Activated T-helper 17 cell treated with anti-CD3 and anti-CD28 coated beads, Interleukin-2, amount 50 U/mL, for 72 hours (primary cell): ENCODE results near the gene PREP. TPM values are rescaled to one million over a fixed set of nuclear protein-coding genes. Genes with fewer than 3 reads are reported as not detected.

Experiments
- ATAC-seq: fragments of 150-1000 bp; cut with Tn5 transposase; replicated peaks from 2 replicates; pipeline ENCODE4 v1.10.0; 2021; ENCODE audit warnings: mild to moderate bottlenecking, moderate library complexity
- H3K27ac Mint-ChIP-seq: one replicate; pipeline ENCODE4 v1.8.0; 2022; ENCODE audit warnings: mixed read lengths
- H3K27me3 Mint-ChIP-seq: one replicate; pipeline ENCODE4 v1.8.0; 2022; ENCODE audit warnings: mixed read lengths
- H3K36me3 Mint-ChIP-seq: one replicate; pipeline ENCODE4 v1.8.0; 2022; ENCODE audit warnings: low read depth, mild to moderate bottlenecking, mixed read lengths
- H3K4me1 Mint-ChIP-seq: one replicate; pipeline ENCODE4 v1.8.0; 2022; ENCODE audit warnings: mixed read lengths
- H3K4me3 Mint-ChIP-seq: one replicate; pipeline ENCODE4 v1.8.0; 2022; ENCODE audit warnings: mild to moderate bottlenecking, mixed read lengths
- H3K9me3 Mint-ChIP-seq: one replicate; pipeline ENCODE4 v1.8.0; 2022; ENCODE audit warnings: mixed read lengths
- total RNA-seq, 2 donors: library from RNA; stranded (reverse); gene quantifications; one replicate each; pipeline ENCODE4 v1.2.3, GENCODE V29; 2022

The PREP gene
- total RNA-seq, 2 donors from 2014 or later: 32.3 to 50.2 TPM

DNA sequence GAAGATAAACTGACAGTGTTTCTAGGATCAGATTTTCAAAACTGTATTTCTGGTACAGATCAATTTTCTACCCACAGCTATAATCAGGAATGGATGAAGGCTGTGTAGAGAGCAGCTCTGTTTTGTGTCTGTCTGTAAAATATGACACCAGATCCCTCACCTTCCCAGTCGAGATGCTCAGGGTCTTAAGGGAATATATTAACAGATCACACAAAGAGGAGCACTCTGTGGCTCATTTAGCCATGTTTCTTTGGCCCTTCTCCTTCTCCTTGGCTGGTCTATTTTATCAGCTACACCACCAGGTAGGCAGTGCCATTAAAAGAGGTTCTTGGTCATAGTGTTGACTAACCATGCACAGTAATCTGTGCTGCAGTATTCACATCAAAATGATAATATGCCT is 82.6 kb downstream of the PREP start:
- Mint-ChIP-seq H3K4me1 (no peaks in the 10 kb centered on the region), H3K4me3 (no peak overlapping the region), H3K36me3 (peaks cover 84% of the 10 kb centered on the region), H3K27me3 (no peaks in the 10 kb centered on the region), H3K9me3 (no peaks in the 10 kb centered on the region), H3K27ac (no peak overlapping the region)
- ATAC-seq: no peak

DNA sequence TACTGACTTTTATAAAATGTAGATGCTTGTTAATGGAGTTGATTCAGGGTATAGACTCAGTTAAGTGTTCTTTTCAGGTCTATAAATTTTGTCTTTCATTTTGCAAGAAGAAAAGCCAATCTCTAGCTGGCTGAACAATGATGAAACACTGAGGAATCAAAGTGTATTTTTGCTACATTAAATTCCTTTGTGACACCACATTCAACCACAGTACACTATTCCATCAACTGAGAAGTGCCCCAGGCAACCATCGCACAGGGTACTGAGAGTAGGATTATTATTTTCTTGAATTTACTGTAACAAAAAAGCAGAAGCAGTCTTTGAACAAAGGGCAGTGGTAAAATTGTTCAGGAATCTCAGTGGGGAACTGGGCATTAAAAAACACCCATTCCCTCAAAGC is 83.6 kb downstream of the PREP start:
- H3K4me3 Mint-ChIP-seq: no peak overlapping the region
- H3K9me3 Mint-ChIP-seq: no peaks in the 10 kb centered on the region
- no peak overlapping the region for H3K27ac Mint-ChIP-seq
- no peaks in the 10 kb centered on the region for H3K4me1 Mint-ChIP-seq
- H3K27me3 Mint-ChIP-seq: no peaks in the 10 kb centered on the region
- ATAC-seq: no peak
- H3K36me3 Mint-ChIP-seq: peaks cover 82% of the 10 kb centered on the region

DNA sequence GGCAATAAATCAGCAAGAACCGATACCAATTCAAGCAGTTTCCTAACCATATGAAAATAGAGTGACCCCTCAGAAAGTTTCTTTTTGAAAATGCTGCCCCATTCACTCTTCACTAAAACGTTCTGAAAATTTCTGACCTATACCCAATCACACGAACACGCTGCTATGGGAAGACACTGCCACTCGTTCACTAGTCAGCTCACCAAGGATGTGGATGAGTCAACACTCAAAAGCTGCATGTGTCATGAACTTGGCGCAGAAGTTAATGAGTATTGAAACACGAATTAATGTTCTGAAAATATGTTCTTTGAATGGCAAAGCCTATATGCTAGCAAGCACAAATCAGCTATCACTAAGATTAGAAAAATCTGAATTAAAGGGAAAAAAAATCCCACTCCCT is 84.2 kb downstream of the PREP start:
- no peak for ATAC-seq
- Mint-ChIP-seq H3K4me1 (no peaks in the 10 kb centered on the region), H3K4me3 (no peak overlapping the region), H3K36me3 (peaks cover 76% of the 10 kb centered on the region), H3K27me3 (no peaks in the 10 kb centered on the region), H3K9me3 (no peaks in the 10 kb centered on the region), H3K27ac (no peak overlapping the region)

DNA sequence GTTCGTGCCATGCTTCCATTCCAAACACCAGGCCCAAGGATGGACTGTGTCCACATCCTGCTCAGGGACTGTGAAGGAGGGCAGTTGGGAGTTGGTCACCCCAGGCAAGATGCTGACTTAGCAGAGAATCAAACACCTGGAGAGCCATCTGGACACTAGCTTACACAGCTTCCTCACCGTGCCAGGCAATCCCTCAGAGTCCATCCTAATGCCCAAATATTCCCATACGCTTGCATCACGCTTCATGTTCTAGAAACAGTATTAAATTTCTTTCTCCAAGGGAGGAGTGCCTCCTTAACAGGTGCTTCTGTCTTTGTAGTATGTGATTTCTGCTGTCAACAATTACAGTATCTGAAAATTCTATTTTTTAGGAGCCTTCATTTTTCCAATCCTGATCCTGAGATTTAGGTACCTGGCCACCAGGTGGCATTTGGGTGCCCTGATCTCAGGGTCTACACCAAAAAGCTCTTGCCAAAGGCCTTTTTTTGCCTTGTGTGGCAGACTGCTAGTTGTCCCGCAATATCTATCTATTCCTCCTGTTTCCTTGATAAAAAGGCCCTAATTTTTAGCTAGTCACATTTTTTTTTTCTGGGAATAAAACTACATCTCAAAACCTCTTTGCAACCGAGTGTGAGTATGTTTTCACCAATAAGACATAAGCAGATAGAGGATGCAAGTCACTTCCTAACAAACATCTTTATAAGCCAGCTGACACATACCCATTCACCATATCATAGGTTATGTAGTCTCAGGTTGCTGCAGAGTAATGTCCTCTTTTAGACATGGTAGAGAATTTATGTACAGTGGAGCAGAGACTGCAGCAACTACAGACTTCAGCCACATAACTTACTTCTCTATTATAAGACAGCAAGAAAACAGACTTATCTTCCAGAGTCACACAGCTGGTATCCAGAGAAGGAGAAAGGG is 85.0 kb downstream of the PREP start:
- no peaks in the 10 kb centered on the region for H3K9me3 Mint-ChIP-seq
- H3K4me1 Mint-ChIP-seq: no peaks in the 10 kb centered on the region
- H3K27me3 Mint-ChIP-seq: no peaks in the 10 kb centered on the region
- no peak for ATAC-seq
- no peak overlapping the region for H3K4me3 Mint-ChIP-seq
- H3K27ac Mint-ChIP-seq: peak overlapping the region; percentile 66
- peaks cover 68% of the 10 kb centered on the region for H3K36me3 Mint-ChIP-seq

DNA sequence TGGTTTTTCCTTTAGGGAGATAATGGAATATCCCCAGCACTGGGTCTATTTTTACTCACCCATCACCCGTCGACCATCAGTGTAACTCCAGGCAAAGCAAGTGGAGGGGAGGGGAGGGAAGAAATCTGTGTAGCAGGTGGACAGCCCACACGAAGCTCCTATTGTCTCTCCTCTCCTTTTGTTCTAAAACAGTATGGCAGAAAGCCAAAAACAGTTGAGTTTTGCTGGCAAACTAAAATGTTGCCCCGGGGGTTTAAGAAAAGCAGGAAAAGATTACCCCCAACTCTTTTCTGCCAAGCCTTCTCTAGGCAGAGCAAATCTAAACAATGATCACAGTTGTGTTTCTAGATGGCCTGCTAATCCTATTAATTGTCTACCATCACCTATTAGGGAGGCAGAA is 89.7 kb downstream of the PREP start:
- H3K27ac Mint-ChIP-seq: no peak overlapping the region
- peaks cover 38% of the 10 kb centered on the region for H3K36me3 Mint-ChIP-seq
- peaks cover 9% of the 10 kb centered on the region for H3K4me1 Mint-ChIP-seq
- ATAC-seq: no peak
- no peaks in the 10 kb centered on the region for H3K9me3 Mint-ChIP-seq
- H3K4me3 Mint-ChIP-seq: no peak overlapping the region
- no peaks in the 10 kb centered on the region for H3K27me3 Mint-ChIP-seq

DNA sequence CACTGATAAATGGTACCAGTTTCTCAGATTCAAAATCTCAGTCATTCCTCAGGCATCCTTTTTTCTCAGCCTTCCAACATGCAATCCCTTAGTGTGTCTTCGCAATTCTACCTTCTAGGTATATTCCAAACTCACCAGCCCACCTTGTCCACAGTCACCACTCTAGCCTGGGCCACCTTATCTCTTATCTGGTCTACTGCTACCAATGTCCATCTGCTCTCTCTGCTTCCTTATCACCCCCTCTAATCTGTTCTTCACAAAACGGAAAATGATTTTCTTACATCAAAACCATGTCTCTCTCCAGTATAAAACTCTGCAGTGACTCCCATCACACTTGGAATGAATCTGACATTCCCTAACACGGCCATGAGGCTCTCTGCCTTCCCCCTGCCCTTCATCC is 91.9 kb downstream of the PREP start:
- no peak overlapping the region for H3K4me3 Mint-ChIP-seq
- H3K36me3 Mint-ChIP-seq: peaks cover 24% of the 10 kb centered on the region
- H3K27me3 Mint-ChIP-seq: no peaks in the 10 kb centered on the region
- no peak for ATAC-seq
- no peaks in the 10 kb centered on the region for H3K9me3 Mint-ChIP-seq
- H3K27ac Mint-ChIP-seq: no peak overlapping the region
- peaks cover 9% of the 10 kb centered on the region for H3K4me1 Mint-ChIP-seq

DNA sequence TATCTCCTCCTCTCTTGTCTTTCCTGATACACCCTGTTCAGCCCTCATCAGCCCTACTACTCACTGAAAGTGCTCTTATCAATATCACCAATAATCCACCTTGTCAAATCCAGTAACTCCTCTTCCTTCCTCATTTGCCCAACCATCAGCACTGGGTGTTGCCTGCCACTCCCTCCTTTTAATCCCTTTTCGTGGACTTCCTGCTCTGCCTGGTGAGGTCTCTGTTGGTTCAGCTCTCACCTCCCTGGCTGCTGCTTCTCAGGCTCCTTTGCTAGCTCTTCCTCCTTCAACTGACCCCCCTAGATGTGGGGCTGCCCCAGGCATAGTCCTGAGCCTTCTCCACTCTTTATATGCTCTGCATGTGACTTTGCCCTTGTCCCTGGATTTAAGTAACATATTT is 92.5 kb downstream of the PREP start:
- Mint-ChIP-seq H3K27me3 (no peaks in the 10 kb centered on the region), H3K27ac (no peak overlapping the region), H3K4me3 (no peak overlapping the region), H3K4me1 (peaks cover 9% of the 10 kb centered on the region), H3K9me3 (no peaks in the 10 kb centered on the region), H3K36me3 (peaks cover 20% of the 10 kb centered on the region)
- ATAC-seq: no peak

DNA sequence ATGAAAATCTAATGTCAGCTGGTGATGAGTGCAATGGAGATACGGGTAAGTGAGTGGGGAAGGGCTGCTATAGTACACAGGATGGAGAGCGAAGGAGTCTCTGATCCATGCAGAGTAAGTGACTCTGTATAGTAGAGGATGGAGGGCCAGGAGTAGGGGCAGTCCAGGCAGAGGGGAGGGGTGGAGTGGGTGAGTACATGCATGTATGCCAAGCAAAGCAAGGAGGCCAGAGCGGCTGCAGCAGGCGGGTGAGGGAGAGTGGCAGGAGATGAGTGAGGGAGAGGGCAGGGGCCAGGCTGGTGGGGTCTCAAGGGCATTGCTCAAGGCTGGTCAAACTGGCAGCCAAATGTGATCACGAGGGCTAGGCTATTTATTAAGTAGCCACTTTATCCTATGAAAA is 94.0 kb downstream of the PREP start:
- Mint-ChIP-seq H3K27me3 (no peaks in the 10 kb centered on the region), H3K4me3 (no peak overlapping the region), H3K4me1 (peaks cover 9% of the 10 kb centered on the region), H3K9me3 (no peaks in the 10 kb centered on the region), H3K27ac (no peak overlapping the region), H3K36me3 (peaks cover 23% of the 10 kb centered on the region)
- no peak for ATAC-seq

DNA sequence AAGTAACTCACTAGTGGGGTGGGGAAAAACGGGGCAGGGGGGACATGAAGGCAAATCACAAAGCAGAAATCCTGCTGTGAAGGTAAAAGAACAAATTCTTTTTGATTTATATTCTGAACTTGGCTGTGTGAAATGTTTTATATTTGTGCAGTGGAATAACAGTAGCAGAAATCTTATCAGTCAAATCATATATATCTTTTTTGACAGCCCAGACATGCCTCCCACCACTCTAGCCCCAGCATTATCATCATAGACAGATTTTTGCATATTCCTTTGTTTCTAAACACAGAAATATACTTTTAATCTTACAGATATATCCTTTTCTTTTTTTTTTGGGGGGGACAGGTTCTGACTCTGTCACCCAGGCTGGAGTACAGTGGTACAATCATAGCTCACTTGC is 97.4 kb downstream of the PREP start:
- peaks cover 43% of the 10 kb centered on the region for H3K36me3 Mint-ChIP-seq
- no peaks in the 10 kb centered on the region for H3K27me3 Mint-ChIP-seq
- H3K4me3 Mint-ChIP-seq: no peak overlapping the region
- H3K9me3 Mint-ChIP-seq: no peaks in the 10 kb centered on the region
- peaks cover 9% of the 10 kb centered on the region for H3K4me1 Mint-ChIP-seq
- no peak overlapping the region for H3K27ac Mint-ChIP-seq
- no peak for ATAC-seq

DNA sequence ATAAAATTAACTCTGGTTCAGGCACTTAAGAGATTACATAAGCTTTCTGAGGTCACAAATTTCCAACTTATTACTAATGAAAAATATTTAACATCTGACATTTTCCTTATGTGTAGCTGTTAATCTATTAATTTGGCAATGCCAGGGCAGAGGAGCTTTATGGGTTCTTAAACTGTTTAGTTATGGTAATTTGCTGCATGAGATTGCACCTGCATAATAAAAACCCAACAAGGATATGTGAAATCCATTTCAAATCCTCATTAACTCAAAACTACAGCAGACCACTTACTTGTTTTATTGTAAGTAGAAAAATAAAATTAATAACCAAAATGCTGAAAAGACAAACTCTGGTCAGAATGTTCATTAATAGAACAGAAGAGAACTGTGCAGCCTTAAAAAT is 98.1 kb downstream of the PREP start:
- no peak for ATAC-seq
- Mint-ChIP-seq H3K4me1 (peaks cover 9% of the 10 kb centered on the region), H3K9me3 (no peaks in the 10 kb centered on the region), H3K36me3 (peaks cover 43% of the 10 kb centered on the region), H3K27me3 (no peaks in the 10 kb centered on the region), H3K27ac (no peak overlapping the region), H3K4me3 (no peak overlapping the region)

DNA sequence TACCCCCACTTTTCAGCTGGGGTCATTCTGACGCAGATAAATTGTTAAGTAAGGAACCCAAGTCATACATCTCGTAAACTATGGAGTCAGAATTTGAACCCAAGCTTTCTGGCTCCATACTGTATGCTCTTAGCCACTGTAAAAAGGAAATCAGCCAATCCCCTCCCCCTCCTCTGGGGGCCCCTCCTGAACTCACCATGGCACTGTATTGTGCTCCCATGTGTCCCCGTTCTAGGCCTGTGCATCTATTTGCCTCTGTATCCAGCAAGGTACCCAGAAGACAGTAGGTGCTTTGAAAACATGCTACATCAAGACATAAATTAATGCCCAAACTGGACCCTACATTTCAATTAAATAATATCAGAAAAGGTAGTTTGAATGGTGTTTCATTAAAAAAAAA is 98.5 kb downstream of the PREP start:
- Mint-ChIP-seq H3K27ac (no peak overlapping the region), H3K4me1 (peaks cover 9% of the 10 kb centered on the region), H3K9me3 (no peaks in the 10 kb centered on the region), H3K4me3 (no peak overlapping the region), H3K36me3 (peaks cover 43% of the 10 kb centered on the region), H3K27me3 (no peaks in the 10 kb centered on the region)
- no peak for ATAC-seq

DNA sequence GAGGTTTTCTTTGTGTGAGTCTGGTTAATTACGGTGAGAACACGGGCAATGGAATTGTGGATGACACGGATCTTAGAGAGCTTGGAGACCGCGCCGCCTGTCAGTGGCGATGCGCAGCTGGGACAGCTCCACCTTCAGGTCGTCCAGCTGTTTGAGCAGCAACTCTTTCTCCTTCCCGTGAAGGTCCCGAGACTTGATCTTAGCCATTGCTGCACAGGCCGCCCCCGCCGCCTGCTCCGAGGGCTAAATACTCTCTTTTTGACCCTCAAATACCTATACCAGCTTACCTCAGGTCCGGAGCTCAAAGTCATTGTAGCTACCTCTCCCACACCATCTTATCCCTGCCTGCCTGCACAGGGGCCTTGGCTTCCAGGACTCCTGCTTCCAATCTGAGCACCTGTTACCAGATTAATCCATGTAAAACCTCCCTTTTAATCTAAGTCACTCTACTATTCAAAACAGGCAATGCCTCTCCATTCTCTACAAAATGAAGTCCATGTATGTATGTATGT is 100.2 kb downstream of the PREP start:
- Mint-ChIP-seq H3K4me1 (peaks cover 5% of the 10 kb centered on the region), H3K36me3 (peaks cover 33% of the 10 kb centered on the region), H3K27ac (no peak overlapping the region), H3K27me3 (no peaks in the 10 kb centered on the region), H3K9me3 (no peaks in the 10 kb centered on the region), H3K4me3 (no peak overlapping the region)
- no peak for ATAC-seq

DNA sequence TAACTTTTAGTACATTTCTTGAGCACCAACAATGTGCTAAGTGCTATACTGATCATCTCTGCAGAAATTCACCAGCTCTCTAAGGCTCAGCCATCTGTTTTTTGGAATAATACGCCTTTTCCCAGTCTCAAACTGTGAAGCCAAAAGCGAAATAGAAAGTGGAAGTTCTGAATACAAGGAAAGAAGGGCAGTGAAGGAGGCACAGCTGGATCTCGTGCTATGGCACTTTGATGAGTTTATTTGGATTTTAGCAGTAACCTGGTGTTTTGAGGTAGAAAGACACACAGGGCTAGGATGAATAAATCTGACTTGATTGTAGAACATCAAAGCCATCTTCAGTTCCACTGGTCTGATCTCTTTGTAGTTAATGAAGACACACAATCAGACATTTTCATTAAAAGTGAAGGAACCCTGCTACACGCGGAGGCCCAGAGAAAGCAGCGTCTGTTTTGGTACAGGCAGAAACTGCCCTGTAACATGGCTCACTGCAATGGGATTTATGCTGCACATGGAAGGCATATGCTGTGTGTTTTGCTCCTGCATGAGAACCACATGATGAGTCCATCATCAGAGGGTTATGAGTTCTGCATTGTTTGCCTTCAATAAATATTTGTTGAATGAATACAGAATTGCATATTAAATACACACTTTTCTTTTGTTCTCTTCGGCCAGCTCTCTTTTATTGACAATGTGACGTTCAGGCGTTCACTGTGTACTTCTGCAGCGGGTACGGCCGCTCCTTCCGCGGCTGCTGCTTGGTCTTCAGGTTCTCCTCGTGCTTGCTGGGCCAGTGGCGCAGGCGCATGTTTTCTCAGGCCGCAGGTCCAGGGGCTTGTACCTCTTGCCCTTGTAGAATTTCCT is 100.9 kb downstream of the PREP start:
- Mint-ChIP-seq H3K9me3 (no peaks in the 10 kb centered on the region), H3K4me1 (peaks cover 5% of the 10 kb centered on the region), H3K36me3 (peaks cover 32% of the 10 kb centered on the region), H3K27me3 (no peaks in the 10 kb centered on the region), H3K4me3 (no peak overlapping the region), H3K27ac (no peak overlapping the region)
- no peak for ATAC-seq

DNA sequence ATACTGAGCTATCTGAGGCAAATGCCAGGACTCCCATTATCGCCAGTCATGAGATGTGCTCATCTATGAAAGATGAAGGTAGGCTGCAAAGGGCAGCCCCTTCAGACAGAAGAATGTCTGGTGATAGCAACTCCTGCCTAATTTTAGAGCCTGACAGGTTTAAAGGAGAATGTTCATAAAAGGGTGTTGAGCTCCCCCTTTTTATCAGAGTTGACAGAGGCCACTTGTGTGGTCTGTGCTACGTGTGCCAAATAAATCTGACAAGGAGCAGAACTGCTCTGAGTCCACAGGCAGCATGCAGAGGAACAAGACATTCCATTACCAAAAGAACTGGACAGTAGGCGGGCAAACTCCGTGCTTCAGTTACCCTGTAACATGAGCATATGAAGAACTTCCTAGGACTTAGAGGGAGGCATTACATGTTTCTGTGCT is 101.8 kb downstream of the PREP start:
- Mint-ChIP-seq H3K27me3 (no peaks in the 10 kb centered on the region), H3K9me3 (no peaks in the 10 kb centered on the region), H3K4me1 (peaks cover 5% of the 10 kb centered on the region), H3K4me3 (no peak overlapping the region), H3K36me3 (peaks cover 32% of the 10 kb centered on the region), H3K27ac (no peak overlapping the region)
- no peak for ATAC-seq

DNA sequence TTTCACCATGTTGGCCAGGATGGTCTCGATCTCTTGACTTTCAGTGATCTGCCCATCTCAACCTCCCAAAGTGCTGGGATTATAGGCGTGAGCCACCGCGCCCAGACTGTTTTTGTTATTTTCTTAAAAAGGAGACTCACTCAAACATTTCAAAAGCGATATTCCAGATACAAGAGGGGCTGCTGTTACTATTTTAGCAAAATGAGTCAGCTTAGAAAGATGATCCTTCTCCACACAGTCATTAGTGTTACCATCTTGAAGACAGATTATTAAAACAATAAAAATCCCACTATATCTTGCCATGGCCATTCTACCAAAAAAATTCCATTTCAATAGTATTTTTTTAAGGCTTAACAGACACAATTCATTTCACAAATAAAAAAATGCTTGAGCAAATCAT is 102.8 kb downstream of the PREP start:
- Mint-ChIP-seq H3K4me1 (peaks cover 5% of the 10 kb centered on the region), H3K27me3 (no peaks in the 10 kb centered on the region), H3K36me3 (peaks cover 29% of the 10 kb centered on the region), H3K4me3 (no peak overlapping the region), H3K27ac (no peak overlapping the region), H3K9me3 (no peaks in the 10 kb centered on the region)
- no peak for ATAC-seq
